Measurements from ENCODE around the gene ABCA10.

The ABCA10 gene

DNA sequence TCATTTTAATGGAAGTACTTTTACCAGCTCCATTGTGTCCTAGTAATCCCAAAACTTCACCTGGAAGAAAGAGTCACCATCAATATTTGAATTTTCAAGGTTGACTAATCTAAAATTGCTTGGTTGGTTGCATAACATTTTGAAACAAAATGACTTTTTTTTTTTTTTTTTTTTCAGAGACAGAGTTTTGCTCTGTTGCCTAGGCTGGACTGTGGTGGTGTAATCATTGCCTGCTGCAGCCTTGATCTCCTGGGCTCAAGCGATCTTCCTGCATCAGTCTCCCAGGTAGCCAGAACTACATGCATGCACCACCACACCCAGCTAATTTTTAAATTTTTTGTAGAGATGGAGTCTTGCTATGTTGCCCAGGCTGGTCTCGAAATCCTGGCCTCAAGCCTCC lies 74.4 kb downstream of the ABCA10 start:
- DNase-seq (ENCODE audit: low read depth), result no peak

DNA sequence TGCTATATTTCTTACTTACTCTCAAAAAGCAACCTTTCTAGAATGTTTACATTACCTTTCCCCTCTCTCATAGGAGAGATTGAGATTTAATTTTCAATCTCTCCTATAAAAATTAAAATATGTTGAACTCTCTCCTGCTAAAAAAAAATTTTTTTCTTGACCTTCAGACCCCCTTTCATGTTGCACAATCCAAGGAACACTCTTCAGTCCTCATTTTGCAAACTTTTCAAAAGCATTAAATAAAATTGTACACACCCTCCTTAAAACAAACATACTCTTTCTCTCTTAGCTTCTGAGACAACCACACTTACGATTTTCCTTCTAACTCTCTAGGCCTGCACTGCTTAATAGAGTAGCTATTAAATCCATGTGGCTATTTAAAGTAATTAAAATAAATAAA lies 78.3 kb downstream of the ABCA10 start:
- DNase-seq (ENCODE audit: low read depth), result no peak

- DNase-seq (ENCODE audit: low read depth), result no peak
Observed at GRCh38 chr17:69147460-69147859, 81.2 kb downstream of the ABCA10 start.

DNA sequence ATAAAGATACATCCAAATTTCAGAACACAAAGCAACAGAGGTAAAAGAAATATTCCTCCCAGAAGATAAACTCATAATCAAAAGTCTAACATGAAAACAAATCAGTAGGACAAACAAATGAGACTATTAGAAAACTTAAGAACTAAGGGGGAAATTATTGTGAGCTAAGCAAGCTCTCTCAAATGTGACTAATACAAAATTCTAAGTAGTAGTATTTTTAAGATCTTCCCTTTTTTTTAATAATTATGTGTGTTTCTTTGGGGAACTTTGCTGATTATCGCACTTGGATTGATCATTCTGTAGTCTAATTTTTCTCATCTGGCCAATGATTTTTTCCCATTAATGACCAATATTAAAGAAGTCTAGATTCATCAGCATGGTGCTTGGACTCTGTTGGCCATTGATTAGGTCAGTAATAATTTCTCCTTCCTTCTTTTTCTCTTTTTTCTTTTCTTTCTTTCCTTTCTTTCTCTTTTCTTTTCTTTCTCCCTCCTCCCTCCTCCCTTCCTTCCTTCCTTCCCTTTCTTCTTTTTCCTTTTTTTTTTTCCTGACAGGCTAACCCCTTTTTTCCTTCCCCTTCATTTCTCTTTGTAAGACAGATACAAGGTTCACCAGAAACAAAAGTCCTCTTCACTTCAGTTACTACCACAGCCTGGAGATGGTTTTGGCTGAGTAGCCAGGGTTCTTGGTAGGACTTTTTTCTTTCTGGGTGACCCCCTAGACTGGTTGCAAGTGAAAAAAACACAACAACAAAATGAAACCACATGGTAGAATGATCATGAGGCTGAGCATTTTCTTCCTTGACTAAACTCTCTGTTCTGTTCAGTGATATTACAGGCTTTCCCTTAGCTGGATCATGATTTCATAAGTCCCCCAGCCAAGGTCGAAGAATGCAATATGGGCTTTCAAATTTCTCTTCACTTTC lies 84.0 kb downstream of the ABCA10 start:
- DNase-seq (ENCODE audit: low read depth), result no peak

DNA sequence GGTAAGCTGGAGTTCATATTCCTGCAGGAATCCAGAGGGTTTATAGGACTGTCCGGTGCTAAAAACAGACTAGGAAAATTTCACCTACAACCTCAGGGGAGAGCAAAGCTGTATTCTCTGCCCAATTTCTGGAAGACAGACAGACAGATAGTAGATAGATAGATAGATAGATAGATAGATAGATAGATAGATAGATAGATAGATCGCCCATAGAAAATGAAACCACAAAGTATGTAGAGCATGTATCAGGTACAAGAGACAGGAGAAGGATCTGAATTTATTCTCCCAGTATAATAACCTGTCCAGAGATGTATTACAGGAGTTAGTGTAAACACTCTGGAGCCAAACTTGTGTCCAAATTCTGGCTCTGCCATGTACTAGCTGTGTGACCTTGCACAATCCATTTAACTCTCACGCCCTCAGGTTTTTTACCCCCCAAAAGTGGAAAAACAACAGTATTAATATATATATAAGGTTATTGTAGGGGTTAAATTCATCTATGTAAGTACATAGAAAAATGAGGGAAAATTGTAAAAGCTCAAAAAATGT lies 84.9 kb downstream of the ABCA10 start:
- DNase-seq (ENCODE audit: low read depth), result no peak

DNA sequence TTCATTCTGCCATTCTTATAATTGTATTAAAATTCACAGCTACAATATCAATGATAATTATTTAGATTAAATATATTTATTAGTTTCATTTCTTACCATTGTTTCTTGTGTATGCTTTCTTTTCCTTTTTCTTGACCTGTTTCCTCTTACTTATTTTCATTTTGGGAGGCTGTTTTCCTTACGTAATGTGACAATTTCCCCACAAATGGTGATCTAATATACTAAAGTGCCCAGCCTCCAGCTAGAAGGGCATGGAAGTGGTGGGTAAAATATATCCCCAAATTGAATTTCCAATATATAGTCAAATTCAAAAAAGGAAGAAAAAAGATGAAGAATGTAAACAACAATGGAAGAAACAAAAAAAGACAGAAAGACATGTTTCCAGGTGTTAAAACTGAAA lies 85.5 kb downstream of the ABCA10 start:
- no peak for DNase-seq (ENCODE audit: low read depth)

- DNase-seq (ENCODE audit: low read depth), result no peak
Observed at GRCh38 chr17:69142175-69142802, 86.3 kb downstream of the ABCA10 start.

GRCh38 chr17:69141431-69142174 lies 87.0 kb downstream of the ABCA10 start, which contains the start of gene ABCA6:
Gene ABCA6, minus strand, starts transcription at chr17:69141895. Its CDS starts 1,192 bp downstream, at chr17:69140703.
- no peak for DNase-seq (ENCODE audit: low read depth)

DNA sequence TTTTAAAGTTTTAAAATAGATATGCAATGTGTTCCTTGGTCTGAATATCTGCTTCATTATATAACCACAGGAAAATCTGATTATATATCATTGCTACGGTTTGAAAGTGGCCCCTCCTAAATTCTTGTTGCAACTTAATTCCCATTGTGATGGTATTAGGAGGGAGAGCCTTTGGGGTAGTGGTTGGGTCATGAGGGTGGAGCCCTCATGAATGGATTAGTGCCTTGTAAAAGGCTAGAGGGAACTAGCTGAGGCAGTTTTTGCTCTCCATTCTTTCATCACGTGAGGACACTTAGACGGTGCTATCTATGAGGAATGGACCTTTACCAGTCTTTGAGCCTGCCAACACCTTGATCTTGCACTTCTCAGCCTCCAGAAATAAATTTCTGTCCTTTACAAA lies 94.5 kb downstream of the ABCA10 start:
- no peak for DNase-seq (ENCODE audit: low read depth)

DNA sequence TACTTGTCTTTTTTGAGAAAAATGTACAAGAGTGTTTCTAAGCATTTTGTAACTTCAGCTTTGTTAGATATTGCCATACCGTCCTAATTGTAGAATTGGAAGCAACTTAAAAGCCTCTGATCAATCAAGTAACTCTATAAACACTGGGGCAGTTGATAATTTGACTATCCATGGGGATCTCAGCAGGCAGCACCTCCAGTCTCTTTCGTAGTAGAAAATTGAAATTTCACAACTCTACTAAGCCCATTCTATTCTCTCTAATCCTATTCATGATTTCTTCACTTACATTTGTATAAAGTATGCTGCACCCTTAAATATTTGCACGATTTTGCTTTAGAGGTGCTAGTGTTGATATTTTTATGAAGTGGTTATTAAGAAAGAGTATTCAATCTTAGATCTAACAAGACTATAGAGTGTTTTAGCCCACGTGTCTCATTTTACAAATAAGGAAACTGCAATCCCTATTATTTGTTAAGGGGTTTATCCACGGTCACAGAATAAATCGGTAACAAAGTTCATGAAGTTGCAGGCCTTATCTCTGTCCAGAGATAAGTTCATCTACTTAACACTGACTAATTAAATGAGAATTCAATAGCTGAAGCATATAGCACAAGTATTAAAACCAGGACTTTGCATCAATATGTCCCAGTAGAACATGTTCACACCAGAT lies 97.9 kb downstream of the ABCA10 start:
- no peak for DNase-seq (ENCODE audit: low read depth)

DNA sequence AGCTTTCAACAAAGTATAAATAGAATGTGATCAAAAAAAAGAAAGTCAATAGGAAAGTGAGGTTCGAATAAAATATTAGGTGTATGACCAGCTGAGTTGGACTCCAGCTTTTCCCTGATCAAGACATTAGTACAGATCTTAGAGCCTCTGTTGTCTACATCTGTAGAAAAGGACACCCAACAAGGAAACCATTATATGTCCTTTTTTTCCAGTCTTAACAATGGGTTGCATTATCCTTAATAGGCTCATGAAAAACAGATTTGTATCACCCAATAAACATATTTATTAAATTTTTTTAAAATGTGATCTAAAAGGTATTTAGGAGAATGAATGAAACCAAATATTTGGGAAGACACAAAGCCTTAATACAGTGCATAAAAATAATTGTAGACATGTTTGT lies 105.0 kb downstream of the ABCA10 start:
- DNase-seq (ENCODE audit: low read depth), result no peak

DNA sequence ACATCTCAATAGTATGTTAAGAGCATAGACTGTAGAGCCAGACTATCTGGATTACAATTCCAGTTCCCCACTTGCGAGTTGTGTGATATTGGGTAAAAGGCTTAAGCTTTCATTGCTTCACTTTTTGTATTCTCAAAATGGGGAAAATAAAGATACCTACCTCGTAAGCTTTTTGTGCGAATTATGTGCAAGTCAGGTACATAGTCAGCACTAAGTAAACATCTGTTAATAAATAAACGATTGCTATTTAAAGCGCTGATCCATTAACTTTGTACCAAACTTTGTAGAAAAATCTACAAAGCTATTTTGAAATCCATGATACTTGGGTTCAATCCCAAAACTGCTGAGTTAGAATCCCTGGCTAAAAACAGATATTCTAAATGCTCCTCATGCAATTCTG lies 106.6 kb downstream of the ABCA10 start:
- DNase-seq (ENCODE audit: low read depth), result no peak

GRCh38 chr17:69117855-69118784 lies 110.5 kb downstream of the ABCA10 start:
- DNase-seq (ENCODE audit: low read depth), result no peak

GRCh38 chr17:69111794-69112193 lies 116.8 kb downstream of the ABCA10 start:
- DNase-seq (ENCODE audit: low read depth), result no peak

GRCh38 chr17:69105907-69106730 lies 122.5 kb downstream of the ABCA10 start:
- DNase-seq (ENCODE audit: low read depth), result no peak

GRCh38 chr17:69103557-69104233 lies 124.9 kb downstream of the ABCA10 start:
- DNase-seq (ENCODE audit: low read depth), result no peak

DNA sequence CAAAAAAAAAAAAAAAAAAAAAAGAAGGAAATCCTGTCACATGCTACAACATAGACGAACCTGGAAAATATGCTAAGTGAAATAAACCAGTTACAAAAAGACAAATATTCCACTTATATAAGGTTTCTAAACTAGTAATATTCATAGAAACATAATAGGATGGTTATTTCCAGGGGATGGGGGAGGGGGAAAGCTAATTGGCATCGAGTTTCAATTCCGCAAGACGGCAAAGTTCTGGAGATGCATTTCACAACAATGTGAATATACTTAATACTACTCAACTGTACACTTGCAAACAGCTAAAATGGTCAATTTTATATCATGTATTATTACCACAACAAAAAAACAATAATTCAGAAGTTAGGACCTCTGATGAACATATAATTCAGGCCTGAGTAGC lies 130.0 kb downstream of the ABCA10 start:
- DNase-seq (ENCODE audit: low read depth), result no peak

All from CMK (cell line).